RCC 7860 (cell line): Measurements from ENCODE around the gene HDAC11.

Experiments
- DNase-seq: peaks from one replicate; pipeline ENCODE4 v3.0.0-alpha.2; 2015; ENCODE audit warnings: low spot score
- FAIRE-seq: peaks from 2 replicates; lab custom pipeline; 2012; peaks lifted over from hg19 to GRCh38; lab: Jason Lieb, UNC

Gene HDAC11

GRCh38 chr3:13555753-13556152 is 75.6 kb downstream of the HDAC11 start:
- FAIRE-seq (no peak), DNase-seq (no peak)
